ENCODE results near the gene TNFSF4. TPM values are rescaled to one million over a fixed set of nuclear protein-coding genes. Genes with fewer than 3 reads are reported as not detected.

The TNFSF4 gene
- total RNA-seq, 2 donors from 2014 or later: 1.0 to 1.4 TPM

DNA sequence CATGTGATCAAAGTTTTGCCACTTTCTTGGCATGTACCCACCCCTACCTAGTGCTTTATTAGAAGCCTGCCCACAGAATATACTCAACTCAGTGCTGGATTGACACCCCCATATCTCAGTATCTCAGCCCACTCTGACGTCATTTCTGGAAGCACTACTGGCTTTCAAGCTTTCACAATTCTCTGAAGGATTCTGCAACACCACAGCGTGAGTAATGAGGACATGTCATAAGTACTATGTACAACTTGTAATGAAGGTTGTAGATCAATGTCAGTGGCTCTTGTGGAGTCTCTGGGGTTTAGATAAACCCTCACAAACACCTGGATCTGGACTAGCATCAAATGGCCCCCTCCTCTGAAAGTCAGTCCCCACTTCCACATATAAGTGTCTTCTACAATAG is 57.2 kb downstream of the TNFSF4 start:
- H3K9me3 ChIP-seq: peaks cover 0 to 15% of the 10 kb centered on the region in 2 donors
- no peaks in the 10 kb centered on the region for H3K4me1 ChIP-seq
- TF ChIP-seq, protein P1, sequence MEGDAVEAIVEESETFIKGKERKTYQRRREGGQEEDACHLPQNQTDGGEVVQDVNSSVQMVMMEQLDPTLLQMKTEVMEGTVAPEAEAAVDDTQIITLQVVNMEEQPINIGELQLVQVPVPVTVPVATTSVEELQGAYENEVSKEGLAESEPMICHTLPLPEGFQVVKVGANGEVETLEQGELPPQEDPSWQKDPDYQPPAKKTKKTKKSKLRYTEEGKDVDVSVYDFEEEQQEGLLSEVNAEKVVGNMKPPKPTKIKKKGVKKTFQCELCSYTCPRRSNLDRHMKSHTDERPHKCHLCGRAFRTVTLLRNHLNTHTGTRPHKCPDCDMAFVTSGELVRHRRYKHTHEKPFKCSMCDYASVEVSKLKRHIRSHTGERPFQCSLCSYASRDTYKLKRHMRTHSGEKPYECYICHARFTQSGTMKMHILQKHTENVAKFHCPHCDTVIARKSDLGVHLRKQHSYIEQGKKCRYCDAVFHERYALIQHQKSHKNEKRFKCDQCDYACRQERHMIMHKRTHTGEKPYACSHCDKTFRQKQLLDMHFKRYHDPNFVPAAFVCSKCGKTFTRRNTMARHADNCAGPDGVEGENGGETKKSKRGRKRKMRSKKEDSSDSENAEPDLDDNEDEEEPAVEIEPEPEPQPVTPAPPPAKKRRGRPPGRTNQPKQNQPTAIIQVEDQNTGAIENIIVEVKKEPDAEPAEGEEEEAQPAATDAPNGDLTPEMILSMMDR (IDR thresholded peaks at IDR 0.05): no peak
- no peak overlapping the region for H3K27ac ChIP-seq
- peak; percentile 75 for DNase-seq (ENCODE audit: low spot score)
- no peaks in the 10 kb centered on the region for H3K36me3 ChIP-seq
- no peak overlapping the region for H3K4me3 ChIP-seq
- no peaks in the 10 kb centered on the region for H3K27me3 ChIP-seq

DNA sequence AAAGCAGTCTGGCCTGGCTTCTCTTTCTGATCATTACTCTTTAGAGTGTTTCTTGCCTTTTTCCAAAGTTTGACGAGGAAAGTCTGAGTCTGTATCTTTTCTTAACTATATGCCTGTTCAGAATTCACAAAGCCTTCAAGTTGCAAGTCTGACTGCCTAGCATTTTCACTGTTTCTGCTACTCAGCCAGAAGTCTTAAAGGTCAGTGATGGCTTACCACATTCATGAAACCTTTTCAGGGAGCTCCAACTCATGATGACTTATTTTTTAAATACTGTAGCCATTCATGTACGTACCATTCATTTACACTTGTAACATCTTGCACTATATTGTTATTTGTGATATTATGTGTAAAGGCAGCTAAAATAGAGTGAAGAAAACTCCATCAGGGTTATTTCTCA is 58.2 kb downstream of the TNFSF4 start:
- Histone ChIP-seq H3K36me3 (no peaks in the 10 kb centered on the region), H3K27me3 (no peaks in the 10 kb centered on the region), H3K4me1 (no peaks in the 10 kb centered on the region), H3K27ac (no peak overlapping the region), H3K4me3 (no peak overlapping the region), H3K9me3 (peaks cover 0 to 17% of the 10 kb centered on the region in 2 donors)
- TF ChIP-seq, protein P1 (IDR thresholded peaks at IDR 0.05): no peak
- no peak for DNase-seq (ENCODE audit: low spot score)

GRCh38 chr1:173148545-173148944 is 58.6 kb downstream of the TNFSF4 start:
- Histone ChIP-seq H3K36me3 (no peaks in the 10 kb centered on the region), H3K27me3 (no peaks in the 10 kb centered on the region), H3K4me3 (no peak overlapping the region), H3K27ac (no peak overlapping the region), H3K9me3 (peaks cover 0 to 21% of the 10 kb centered on the region in 2 donors), H3K4me1 (no peaks in the 10 kb centered on the region)
- DNase-seq (ENCODE audit: low spot score): no peak
- TF ChIP-seq, protein P1 (IDR thresholded peaks at IDR 0.05): no peak

DNA sequence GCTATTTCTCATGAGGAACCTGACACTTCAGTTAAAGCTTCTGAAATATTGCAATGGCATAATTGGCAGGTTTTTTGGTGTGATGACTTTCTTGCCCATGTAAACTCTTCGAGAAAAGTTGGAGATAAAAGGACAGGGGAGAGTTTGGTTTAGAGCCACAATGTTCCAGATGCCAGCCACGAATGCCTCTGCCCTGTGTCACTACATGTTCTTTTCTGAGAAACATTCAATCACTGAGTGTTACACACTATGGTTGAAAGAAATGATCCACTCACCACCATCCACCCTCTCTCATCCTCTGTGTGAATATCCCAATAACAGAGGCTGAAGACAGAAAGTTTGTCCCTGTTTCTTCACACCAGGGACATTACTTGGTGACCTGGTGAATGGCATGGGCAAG is 66.4 kb downstream of the TNFSF4 start:
- Histone ChIP-seq H3K4me3 (no peak overlapping the region), H3K27me3 (no peaks in the 10 kb centered on the region), H3K27ac (no peak overlapping the region), H3K36me3 (no peaks in the 10 kb centered on the region), H3K4me1 (no peaks in the 10 kb centered on the region), H3K9me3 (peaks cover 0 to 18% of the 10 kb centered on the region in 2 donors)
- TF ChIP-seq, protein P1 (IDR thresholded peaks at IDR 0.05): no peak
- no peak for DNase-seq (ENCODE audit: low spot score)

DNA sequence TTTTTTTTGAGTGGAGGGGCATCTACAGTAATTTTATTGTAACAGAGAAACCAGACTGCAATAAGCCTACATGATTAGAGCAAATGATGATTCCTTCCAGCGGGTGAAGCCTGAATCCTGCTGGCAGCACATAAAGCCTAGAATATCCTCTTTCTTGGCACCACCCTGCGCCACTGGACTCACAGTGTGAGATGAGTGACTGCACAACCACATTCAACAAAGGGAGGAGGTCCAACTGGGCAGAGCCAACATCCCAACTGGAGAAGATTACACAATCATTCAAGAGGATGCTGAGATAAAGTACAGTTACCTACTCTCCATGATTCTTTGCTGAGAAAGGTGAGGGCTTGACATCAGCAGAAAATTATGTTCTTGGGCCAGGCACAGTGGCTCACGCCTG is 67.4 kb downstream of the TNFSF4 start:
- Histone ChIP-seq H3K4me1 (no peaks in the 10 kb centered on the region), H3K4me3 (no peak overlapping the region), H3K9me3 (peaks cover 0 to 8% of the 10 kb centered on the region in 2 donors), H3K27ac (no peak overlapping the region), H3K36me3 (no peaks in the 10 kb centered on the region), H3K27me3 (no peaks in the 10 kb centered on the region)
- TF ChIP-seq, protein P1 (IDR thresholded peaks at IDR 0.05): no peak
- DNase-seq (ENCODE audit: low spot score): no peak

- Histone ChIP-seq H3K4me3 (no peak overlapping the region), H3K36me3 (no peaks in the 10 kb centered on the region), H3K9me3 (no peaks in the 10 kb centered on the region), H3K27me3 (no peaks in the 10 kb centered on the region), H3K27ac (no peak overlapping the region), H3K4me1 (no peaks in the 10 kb centered on the region)
- TF ChIP-seq, protein P1 (IDR thresholded peaks at IDR 0.05): no peak
- no peak for DNase-seq (ENCODE audit: low spot score)
Measured at GRCh38 chr1:173137107-173137706, 69.9 kb downstream of the TNFSF4 start.

Data from right atrium auricular region (tissue), 2 donors.